K562 (cell line): ENCODE results near the gene MATN1. TPM values are rescaled to one million over a fixed set of nuclear protein-coding genes. Genes with fewer than 3 reads are reported as not detected.

ENCODE experiments used
- AFF1 ChIP-seq, 2 experiments: fragments of 450-650 bp; IDR thresholded peaks; 2 replicates each; pipeline ENCODE4 v1.6.1; 2018; ENCODE audit warnings: mild to moderate bottlenecking in 2 of 2, low read depth in 1 of 2; ENCODE audit not compliant: partially characterized antibody in 2 of 2
- C11orf30 ChIP-seq: fragments of 450-650 bp; IDR thresholded peaks from 2 replicates; pipeline ENCODE4 v1.6.1; 2016; ENCODE audit warnings: low read depth, mild to moderate bottlenecking
- CHD4 ChIP-seq: fragments of 200-600 bp; sonication (generic); IDR thresholded peaks from 3 replicates; pipeline ENCODE4 v1.6.1; 2012; ENCODE audit warnings: low read depth, mild to moderate bottlenecking, mixed read lengths, low read length, inconsistent platforms; ENCODE audit not compliant: insufficient read depth, insufficient replicate concordance, poor library complexity, severe bottlenecking
- MGA ChIP-seq: fragments of 450-650 bp; IDR thresholded peaks from 2 replicates; pipeline ENCODE4 v1.6.1; 2016; ENCODE audit warnings: mild to moderate bottlenecking, moderate library complexity
- RNF2 ChIP-seq: sonication (generic); IDR thresholded peaks from 2 replicates; pipeline ENCODE4 v1.6.1; 2016
- ZNF384 ChIP-seq: IDR thresholded peaks from 2 replicates; pipeline ENCODE4 v1.6.1; 2012; ENCODE audit warnings: low read depth, low read length, improper control_type of control experiment
- polyA plus RNA-seq, 8 experiments: library from polyadenylated mRNA; depleted of rRNA in 4 of 8; stranded (reverse) in 5 of 8; unstranded in 3 of 8; fragments of >200 nt; fragmentation: Nextera tagmentation in 2 of 8; fragmentation: Illumina TruSeq in 1 of 8; extraction: Ambion mirVana in 2 of 8; extraction: Trizol in 1 of 8; gene quantifications; 2 replicates each; pipeline versions ENCODE4 v1.2.1 to v1.2.3, GENCODE V29; 2011 to 2014; ENCODE audit warnings: inconsistent platforms in 1 of 8, missing spikeins in 1 of 8
- total RNA-seq, 7 experiments: library from RNA; depleted of rRNA in 6 of 7; stranded (reverse); fragments of >200 nt in 6 of 7; fragmentation: Illumina TruSeq in 2 of 7; extraction: Trizol in 2 of 7; gene quantifications; 2 replicates each; pipeline versions ENCODE4 v1.2.1 to v1.2.3, GENCODE V29; 2011 to 2021; ENCODE audit warnings: low replicate concordance in 1 of 7
- TF ChIP-seq, protein P1 (sequence below), 2 experiments: fragments of 450-650 bp; conservative IDR thresholded peaks; 2 replicates each; pipeline ENCODE4 v1.6.1; 2017; ENCODE audit warnings: mild to moderate bottlenecking in 2 of 2, moderate library complexity in 2 of 2
- TF ChIP-seq, protein P2 (sequence below): IDR thresholded peaks from 3 replicates; pipeline ENCODE4 v1.6.1; 2011; ENCODE audit warnings: borderline replicate concordance, mild to moderate bottlenecking; ENCODE audit not compliant: insufficient read length, insufficient read depth

The MATN1 gene
- total and polyA plus RNA-seq, 9 of the 15 experiments (the other 6 are each of a cell fraction or from before 2014, with no cell fraction given): 0.10 to 2.3 (median 1.2) TPM

DNA sequence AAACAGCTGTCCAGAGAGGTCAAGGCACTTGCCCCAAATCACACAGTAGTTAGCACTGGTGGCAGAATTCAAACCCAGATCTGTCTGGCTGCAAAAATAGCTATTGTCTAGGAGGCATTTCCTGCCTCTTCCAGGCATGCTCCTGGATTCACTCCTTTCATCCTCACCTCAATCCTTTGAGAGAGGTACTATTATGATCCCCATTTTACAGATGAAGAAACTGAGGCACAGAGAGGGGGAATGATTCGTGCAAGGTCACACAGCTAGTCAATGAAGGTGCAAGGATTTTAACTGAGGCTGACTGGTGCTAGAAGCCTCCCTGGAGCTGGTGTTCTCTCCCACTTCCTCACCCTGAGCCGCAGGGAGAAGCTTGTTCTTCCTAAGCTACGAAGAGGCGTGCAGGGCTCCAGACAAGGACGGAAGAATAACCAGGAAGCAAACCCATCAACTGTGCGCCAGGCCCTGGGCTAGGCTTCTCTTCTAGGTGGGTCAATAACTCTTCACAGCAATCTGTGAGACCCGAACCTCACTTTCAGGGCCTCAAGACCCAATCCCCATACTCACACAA, 34.8 kb upstream of the MATN1 start (continued):
- no peak for TF ChIP-seq MGA
- no peak for TF ChIP-seq RNF2
- peak; percentile 96 for TF ChIP-seq CHD4
- TF ChIP-seq, protein P1, sequence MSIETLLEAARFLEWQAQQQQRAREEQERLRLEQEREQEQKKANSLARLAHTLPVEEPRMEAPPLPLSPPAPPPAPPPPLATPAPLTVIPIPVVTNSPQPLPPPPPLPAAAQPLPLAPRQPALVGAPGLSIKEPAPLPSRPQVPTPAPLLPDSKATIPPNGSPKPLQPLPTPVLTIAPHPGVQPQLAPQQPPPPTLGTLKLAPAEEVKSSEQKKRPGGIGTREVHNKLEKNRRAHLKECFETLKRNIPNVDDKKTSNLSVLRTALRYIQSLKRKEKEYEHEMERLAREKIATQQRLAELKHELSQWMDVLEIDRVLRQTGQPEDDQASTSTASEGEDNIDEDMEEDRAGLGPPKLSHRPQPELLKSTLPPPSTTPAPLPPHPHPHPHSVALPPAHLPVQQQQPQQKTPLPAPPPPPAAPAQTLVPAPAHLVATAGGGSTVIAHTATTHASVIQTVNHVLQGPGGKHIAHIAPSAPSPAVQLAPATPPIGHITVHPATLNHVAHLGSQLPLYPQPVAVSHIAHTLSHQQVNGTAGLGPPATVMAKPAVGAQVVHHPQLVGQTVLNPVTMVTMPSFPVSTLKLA (conservative IDR thresholded peaks at IDR 0.05): no peak
- TF ChIP-seq AFF1 (IDR thresholded peaks at IDR 0.05; ENCODE audit: low read depth in 1 of 2, partially characterized antibody in 2 of 2): no peak
- TF ChIP-seq, protein P2, sequence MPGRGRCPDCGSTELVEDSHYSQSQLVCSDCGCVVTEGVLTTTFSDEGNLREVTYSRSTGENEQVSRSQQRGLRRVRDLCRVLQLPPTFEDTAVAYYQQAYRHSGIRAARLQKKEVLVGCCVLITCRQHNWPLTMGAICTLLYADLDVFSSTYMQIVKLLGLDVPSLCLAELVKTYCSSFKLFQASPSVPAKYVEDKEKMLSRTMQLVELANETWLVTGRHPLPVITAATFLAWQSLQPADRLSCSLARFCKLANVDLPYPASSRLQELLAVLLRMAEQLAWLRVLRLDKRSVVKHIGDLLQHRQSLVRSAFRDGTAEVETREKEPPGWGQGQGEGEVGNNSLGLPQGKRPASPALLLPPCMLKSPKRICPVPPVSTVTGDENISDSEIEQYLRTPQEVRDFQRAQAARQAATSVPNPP: no peak
- TF ChIP-seq C11orf30: no peak
- no peak for TF ChIP-seq ZNF384
